HG02571 (cell line): ENCODE measurements around the gene MAST4.
"Not testable (repeated sequence)": the region's sequence is repeated elsewhere in the genome, so short reads cannot be mapped to it uniquely, and the experiment has no call there.

Experiments used
- ATAC-seq: cut with Tn5 transposase; IDR thresholded peaks from one replicate; pipeline ENCODE4 v1.9.1; 2021; ENCODE audit warnings: mild to moderate bottlenecking, moderate library complexity; ENCODE audit not compliant: unreplicated experiment

Gene MAST4

GRCh38 chr5:66805514-66806430, 209.6 kb downstream of the MAST4 start:
- no peak for ATAC-seq

GRCh38 chr5:66807743-66808142, 211.6 kb downstream of the MAST4 start:
- no peak for ATAC-seq

GRCh38 chr5:66808663-66809062, 212.5 kb downstream of the MAST4 start:
- ATAC-seq = no peak

GRCh38 chr5:66810151-66810550, 214.0 kb downstream of the MAST4 start:
- no peak for ATAC-seq

GRCh38 chr5:66810848-66811261, 214.7 kb downstream of the MAST4 start:
- no peak for ATAC-seq

- ATAC-seq = no peak
Measured at GRCh38 chr5:66812291-66812690, 216.1 kb downstream of the MAST4 start.

- no peak for ATAC-seq
Measured at GRCh38 chr5:66813306-66813705, 217.1 kb downstream of the MAST4 start.

- ATAC-seq = no peak
Measured at GRCh38 chr5:66814146-66814991, 218.2 kb downstream of the MAST4 start.

- no peak for ATAC-seq
Measured at GRCh38 chr5:66818304-66818934, 222.2 kb downstream of the MAST4 start.

- no peak for ATAC-seq
Measured at GRCh38 chr5:66818935-66819328, 222.7 kb downstream of the MAST4 start.

GRCh38 chr5:66820630-66821207, 224.5 kb downstream of the MAST4 start:
- no peak for ATAC-seq

- no peak for ATAC-seq
Measured at GRCh38 chr5:66821688-66822429, 225.7 kb downstream of the MAST4 start.

GRCh38 chr5:66822906-66823305, 226.7 kb downstream of the MAST4 start:
- ATAC-seq = not testable (repeated sequence)

GRCh38 chr5:66824476-66824875, 228.3 kb downstream of the MAST4 start:
- no peak for ATAC-seq

GRCh38 chr5:66826263-66826662, 230.1 kb downstream of the MAST4 start:
- no peak for ATAC-seq

- ATAC-seq = no peak
Measured at GRCh38 chr5:66826696-66827095, 230.5 kb downstream of the MAST4 start.

GRCh38 chr5:66828046-66828547, 231.9 kb downstream of the MAST4 start:
- ATAC-seq = peak; percentile 9

GRCh38 chr5:66828548-66829357, 232.6 kb downstream of the MAST4 start:
- ATAC-seq = peak; percentile 74

- ATAC-seq = no peak
Measured at GRCh38 chr5:66829358-66829674, 233.1 kb downstream of the MAST4 start.
